ENCODE data around the gene IFI27L1.

DNA sequence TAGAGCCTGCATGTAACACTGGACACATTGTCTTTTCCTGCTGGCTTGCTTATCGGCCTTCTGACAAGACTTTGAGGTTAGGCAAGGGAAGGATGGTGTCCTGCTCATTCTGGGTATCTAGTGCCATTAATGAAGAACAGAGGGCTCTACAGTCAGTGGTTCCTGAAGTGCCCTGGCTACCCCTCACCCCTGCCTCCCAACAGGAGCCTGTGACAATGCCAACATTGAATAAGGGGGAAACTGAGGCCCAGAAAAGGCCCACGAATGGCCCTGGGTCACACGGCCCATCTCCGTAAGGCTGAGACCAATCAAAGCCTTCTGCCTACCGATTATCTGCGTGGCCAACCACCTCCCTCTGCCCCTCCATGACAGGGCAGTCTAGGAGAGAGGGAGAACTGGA lies 46.2 kb downstream of the IFI27L1 start:
- TF ChIP-seq POLR2A (IDR thresholded peaks at IDR 0.05), result no peak
- TF ChIP-seq, protein P1, sequence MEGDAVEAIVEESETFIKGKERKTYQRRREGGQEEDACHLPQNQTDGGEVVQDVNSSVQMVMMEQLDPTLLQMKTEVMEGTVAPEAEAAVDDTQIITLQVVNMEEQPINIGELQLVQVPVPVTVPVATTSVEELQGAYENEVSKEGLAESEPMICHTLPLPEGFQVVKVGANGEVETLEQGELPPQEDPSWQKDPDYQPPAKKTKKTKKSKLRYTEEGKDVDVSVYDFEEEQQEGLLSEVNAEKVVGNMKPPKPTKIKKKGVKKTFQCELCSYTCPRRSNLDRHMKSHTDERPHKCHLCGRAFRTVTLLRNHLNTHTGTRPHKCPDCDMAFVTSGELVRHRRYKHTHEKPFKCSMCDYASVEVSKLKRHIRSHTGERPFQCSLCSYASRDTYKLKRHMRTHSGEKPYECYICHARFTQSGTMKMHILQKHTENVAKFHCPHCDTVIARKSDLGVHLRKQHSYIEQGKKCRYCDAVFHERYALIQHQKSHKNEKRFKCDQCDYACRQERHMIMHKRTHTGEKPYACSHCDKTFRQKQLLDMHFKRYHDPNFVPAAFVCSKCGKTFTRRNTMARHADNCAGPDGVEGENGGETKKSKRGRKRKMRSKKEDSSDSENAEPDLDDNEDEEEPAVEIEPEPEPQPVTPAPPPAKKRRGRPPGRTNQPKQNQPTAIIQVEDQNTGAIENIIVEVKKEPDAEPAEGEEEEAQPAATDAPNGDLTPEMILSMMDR (IDR thresholded peaks at IDR 0.05), result no peak
